HG03196 (cell line): ENCODE measurements around the gene DOCK7.

Experiments
- ATAC-seq: cut with Tn5 transposase; IDR thresholded peaks from one replicate; pipeline ENCODE4 v1.9.1; 2021; ENCODE audit not compliant: unreplicated experiment

Gene DOCK7

DNA sequence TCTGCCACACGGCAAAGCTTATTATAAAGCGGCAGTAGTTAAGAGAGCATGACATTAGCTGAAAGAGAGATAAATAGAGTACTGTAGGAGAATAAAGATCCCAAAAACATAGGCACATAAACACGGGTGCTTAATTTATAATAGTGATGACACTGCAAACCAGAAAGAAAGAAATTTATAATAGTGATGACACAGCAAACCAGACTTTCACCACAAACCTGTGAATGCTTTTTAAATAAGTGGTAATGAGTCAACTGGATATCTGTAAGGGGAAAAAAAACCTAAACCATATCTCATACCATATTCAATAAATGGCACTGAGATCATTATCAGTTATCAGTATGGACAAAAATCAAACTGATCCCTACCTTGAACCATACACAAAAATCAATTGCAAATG, 225.8 kb downstream of the DOCK7 start:
- ATAC-seq, result no peak

DNA sequence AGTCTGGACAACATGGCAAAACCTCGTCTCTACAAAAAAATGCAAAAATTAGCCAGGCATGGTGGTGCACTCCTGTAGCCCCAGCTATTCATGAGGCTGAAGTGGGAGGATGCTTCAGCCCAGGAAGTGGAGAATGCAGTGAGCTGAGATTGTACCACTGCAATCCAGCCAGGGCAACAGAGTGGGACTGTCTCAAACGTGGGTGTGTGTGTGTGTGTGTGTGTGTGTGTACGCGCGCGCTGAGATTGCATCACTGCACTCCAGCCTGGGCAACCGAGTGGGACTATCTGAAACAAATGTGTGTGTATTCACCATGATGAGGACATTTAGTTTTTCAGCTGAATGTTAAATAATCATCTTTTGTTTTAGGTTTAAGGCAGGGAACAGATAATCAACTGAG, 230.2 kb downstream of the DOCK7 start:
- ATAC-seq, result no peak

DNA sequence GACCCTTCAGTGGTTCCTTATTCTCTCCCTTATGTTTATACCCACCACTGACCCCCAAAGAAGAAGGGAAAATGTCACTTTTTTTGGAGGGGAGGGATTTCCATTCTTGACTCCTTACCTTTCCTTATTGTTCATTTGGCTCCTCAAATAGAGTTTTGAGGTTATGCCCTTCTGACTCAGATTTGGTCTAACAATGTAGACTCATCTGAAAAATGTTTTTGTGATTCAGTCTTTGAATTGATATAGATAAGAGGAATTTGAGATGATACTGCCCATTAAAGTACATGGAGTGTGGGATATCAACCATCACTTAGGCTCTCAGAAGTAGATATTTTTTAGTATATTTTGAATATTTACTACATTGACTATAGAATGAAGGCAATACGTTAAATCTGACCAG, 235.2 kb downstream of the DOCK7 start:
- ATAC-seq, result no peak

DNA sequence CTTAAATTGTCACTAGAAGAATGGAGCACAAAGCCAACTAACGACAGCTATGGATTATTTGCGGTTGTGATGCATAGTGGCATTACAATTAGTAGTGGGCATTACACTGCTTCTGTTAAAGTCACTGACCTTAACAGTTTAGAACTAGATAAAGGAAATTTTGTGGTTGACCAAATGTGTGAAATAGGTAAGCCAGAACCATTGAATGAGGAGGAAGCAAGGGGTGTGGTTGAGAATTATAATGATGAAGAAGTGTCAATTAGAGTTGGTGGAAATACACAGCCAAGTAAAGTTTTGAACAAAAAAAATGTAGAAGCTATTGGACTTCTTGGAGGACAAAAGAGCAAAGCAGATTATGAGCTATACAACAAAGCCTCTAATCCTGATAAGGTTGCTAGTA, 237.9 kb downstream of the DOCK7 start:
- no peak for ATAC-seq

DNA sequence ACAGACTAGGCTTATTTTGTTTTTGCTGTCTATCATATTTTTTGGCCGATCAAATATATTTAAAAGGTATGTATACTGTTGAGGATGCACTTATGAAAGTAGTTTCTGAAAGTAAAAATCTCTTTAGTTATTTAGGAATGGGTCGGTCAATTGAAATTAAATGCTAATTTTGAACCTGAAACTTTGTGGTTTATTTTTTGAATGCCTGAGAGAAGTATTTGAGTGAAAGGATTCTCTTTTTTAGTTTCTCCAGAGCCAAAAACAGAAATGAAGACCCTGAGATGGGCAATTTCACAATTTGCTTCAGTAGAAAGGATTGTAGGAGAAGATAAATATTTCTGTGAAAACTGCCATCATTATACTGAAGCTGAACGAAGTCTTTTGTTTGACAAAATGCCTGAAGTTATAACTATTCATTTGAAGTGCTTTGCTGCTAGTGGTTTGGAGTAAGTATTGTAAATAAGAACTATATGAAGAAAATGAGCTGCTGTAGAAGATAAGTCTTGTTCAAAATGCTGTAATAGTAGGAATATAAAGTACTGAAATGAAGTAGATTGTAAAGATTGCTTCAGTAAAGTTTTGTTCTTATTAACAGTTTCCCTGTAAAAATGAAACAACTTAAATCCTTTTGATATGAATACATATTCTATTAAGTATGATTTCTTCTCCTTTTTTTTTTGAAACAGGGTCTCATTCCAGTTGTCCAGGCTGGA, 239.8 kb downstream of the DOCK7 start:
- no peak for ATAC-seq

DNA sequence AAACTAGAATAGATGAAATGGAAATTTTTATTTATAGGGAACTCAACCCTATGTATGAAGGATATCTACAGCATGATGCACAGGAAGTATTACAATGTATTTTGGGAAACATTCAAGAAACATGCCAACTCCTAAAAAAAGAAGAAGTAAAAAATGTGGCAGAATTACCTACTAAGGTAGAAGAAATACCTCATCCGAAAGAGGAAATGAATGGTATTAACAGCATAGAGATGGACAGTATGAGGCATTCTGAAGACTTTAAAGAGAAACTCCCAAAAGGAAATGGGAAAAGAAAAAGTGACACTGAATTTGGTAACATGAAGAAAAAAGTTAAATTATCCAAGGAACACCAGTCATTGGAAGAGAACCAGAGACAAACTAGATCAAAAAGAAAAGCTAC, 243.5 kb downstream of the DOCK7 start:
- no peak for ATAC-seq

DNA sequence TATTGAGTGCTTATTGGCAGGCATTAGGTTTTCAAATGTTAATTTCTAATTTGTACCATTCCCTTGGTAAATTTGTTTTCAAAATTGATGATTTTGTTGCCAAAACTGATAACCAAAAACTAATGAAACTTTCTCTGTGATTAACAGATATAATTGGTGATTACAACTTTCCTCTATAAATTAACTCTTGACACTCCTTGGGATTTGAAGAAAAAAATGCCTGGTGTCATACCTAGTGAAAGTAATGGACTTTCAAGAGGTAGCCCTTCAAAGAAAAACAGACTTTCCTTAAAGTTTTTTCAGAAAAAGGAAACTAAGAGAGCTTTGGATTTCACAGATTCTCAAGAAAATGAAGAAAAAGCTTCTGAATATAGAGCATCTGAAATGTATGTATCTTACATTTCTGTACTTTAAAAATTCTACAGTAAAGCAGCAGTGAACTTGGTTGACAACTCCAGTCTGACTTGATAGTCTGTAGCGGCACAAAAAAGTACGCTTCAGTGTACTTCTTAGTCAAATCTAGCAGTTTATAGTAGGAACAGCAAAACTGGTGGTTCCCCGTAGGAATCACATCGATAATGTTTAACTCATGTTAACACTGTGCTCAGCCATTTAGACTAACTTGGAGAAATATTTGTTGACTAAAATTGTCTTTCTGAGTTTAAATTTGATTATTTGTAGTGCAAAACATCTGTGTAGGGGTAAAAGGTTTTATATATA, 248.4 kb downstream of the DOCK7 start:
- peak; percentile 28 for ATAC-seq

DNA sequence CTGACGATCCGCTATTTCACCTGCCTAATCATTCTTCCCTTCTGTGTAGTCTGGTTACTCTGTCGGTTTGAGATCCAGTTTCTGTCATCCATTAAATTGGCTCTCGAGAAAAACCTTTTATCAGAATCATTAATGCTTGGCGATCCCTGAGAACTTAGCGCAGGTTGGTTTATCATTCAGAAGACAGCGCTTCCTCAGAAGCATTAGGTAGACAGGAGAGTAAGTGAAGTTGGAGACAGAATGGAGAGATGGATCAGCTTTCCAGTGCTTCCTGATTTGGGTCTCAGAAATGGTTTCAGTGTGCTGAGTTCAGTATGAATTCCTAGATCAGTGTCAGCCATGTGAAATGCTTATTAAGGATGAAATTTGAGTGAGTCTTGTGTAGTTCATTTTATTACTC, 250.0 kb downstream of the DOCK7 start:
- ATAC-seq, result no peak

DNA sequence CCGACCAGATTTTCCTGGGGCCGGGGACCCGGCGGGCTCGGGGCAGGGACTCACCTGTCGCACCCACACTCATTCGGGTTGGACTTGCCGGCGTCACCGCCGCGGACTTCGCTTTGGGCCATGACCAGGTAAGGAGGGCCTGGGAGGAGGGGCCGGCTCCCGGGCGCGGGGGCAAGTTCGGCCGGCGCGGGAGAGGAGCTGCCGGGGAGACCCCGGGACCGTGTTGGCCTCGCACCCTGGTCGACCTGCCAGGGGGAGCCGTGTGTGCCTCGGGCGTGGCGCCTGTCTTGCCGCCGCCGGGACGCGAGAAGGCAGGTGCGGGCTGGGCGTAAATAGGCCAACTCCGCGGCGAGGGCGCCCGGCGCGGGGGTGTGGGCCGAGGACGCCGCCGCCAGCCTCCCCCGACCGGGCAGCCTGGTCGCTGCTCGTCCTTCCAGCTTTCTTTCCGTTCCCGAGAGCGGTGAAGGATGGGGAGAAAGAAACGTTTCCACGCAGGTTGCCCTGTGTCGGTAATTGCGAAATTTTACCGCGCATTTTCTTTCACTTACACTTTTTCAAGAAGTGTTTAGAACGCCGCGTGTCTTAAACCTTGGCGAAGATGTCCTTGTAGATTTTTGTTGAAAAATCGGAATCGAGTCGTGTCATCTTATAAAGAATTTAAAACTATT, 250.8 kb downstream of the DOCK7 start:
- ATAC-seq, result peak; percentile 1

DNA sequence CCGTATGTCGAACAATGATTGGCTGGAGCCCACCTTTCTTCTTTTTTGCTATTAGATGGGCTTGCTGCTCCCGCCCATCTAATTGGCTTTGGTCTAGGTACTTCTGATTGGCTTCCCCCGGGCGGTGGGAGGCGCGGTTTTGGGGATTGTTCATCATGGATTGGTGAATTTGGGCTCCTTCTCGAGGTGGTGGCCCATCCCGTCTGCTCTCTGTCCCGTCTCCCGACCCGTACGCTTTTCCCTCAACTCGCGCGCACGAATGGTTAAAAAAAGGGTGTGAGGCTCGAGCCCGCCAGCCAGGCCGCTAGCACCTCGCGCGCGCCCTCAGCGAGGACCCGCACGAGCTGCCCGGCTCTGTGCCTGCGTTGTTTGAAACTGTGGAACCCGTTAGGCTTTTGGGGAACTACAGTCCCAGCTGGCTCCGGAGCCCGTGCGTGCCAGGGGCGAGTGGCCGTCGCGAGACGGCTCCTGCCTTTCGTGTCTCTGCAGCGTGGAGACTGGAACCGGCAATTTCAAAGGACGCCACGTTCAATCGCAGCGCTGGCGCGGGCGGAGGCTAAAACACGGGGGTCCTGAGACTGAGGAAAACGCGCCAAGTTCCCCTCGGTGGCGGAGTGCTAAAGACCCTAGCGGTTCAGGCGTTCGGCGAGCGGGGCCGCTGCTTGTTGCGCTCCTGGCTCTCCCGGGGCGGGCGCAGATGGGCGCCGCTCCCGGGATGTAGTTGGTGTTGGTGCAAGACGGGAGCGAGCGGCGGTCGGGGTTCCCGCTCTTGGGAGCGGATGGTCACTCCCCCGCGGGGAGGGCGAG, 251.5 kb downstream of the DOCK7 start, which contains the start of gene USP1:
TSS of gene USP1 (plus strand) at position 584 of the 807 bp plus-strand sequence. CDS start 2,819 bp downstream, outside the sequence.
- ATAC-seq, result peak; percentile 83

DNA sequence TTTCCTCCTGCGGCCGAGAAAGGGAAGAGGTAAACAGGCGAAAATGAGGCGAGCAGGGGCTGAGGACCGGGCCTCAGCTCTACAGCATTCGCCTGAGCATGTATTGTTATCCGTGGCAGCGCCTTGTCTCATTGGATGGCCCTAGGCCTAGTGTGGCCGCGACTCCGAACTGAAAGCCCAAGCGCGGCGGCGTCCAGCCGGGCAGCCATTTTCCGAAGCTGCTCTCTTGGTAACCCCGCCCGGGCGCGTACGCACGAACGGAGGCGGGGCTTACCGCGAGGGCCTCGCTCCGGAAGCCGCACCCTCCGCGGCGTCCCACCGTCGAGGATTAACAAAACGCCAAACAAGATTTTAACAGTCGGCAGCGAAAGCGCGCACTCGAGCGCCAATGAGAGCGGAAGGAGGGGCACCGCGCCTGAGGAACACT, 252.1 kb downstream of the DOCK7 start:
- ATAC-seq, result peak; percentile 70

DNA sequence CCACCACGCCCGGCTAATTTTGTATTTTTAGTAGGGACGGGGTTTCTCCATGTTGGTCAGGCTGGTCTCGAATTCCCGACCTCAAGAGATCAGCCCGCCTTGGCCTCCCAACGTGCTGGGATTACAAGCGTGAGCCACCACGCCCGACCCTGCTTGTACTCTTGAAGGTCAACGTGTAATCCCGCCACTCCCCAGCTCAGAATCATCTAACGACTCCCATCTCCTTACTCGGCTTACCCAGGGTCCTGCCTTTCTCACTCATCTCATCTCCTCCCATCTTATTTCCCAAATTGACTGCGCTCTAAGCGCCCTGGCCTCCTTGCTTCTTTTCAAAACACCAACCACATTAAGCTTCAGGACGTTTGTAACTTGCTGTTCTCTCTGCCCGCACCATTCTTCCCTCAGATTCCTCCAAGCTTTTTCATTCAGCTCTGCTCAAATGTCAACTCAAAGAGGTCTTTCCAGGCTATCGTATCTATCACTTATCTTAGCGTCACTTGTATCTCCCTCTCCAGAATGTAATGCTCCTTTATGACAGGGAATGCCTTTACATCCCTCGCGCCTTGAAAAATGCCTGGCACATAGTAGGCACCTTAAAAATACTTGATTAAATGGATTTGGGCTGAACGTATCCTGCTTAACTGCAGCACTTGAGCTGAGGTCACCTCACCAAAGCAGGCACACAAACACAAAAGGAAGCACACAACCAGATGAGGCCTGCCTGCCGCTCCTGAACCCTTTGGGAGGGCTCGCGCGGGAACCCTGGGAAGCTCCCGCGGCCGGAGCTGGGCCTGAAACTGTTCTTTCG, 252.8 kb downstream of the DOCK7 start:
- ATAC-seq, result peak; percentile 6

DNA sequence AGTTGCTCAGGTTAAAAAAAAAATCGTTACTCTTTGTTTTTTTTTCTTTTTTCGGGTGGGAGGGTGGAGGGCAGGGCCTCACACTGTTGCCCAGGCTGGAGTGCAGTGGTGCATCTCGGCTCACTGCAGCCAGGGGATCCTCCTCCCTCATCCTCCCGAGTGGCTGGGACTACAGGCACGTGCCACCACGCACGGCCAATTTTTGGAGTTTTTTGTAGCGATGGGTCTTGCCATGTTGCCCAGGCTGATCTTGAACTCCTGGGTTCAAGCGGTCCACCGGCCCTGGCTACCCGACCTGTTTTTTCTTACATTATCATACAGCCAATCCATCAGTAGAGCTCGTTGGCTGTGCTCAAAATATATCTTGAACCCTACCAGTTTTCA, 253.6 kb downstream of the DOCK7 start:
- ATAC-seq, result no peak

DNA sequence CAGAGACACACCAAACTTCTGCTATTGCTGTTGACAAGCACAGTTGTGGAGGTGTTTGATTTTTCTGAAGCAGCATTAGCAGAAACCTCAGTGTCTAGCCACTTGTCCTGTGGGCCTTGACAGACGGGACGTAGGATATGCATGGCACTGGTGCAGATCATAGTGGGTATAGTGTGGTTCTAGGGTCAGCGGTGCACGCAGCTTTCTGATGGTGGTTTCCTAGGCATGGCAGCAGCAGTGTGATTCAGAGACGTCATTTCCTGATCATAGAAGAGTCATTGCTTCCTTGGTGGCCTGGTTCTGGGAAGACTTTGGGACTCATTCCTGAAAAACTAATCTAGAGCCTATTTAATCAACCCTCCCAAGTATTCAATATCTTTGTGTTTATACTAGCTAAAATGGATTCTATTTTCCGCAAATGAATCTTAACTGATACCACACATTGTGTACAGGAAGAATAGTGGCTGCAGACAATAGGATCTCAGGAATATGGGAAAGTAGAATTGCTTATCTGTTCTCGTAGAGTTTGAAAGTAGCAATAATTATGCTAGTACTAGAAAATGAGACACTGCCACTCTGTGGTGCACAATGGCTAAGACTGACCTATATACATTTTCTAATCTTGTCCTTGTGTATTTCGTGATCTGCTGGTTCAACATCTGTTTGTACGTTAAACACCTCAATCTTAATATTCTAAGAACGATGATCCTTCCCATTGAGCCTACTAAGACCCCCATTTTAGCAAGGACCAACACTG, 254.1 kb downstream of the DOCK7 start:
- ATAC-seq, result no peak

DNA sequence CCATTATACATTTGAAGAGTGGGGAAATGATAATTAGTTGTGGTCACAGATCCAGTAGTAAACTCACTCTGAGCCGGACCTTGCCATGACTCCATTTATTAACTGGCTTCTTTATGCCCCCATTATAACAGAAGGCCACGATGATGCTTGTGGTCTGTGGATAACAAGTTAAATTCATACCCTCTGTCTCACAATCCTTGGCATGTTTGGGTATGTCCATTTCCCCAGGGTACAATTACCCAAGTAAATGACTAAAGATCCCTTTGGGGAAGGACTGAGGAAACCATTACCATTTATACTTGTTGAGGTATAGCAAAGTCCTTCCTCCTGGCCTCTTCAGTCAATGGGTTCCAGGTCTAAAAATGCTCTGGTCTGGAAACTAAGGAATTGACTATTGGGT, 258.6 kb downstream of the DOCK7 start:
- ATAC-seq, result no peak

DNA sequence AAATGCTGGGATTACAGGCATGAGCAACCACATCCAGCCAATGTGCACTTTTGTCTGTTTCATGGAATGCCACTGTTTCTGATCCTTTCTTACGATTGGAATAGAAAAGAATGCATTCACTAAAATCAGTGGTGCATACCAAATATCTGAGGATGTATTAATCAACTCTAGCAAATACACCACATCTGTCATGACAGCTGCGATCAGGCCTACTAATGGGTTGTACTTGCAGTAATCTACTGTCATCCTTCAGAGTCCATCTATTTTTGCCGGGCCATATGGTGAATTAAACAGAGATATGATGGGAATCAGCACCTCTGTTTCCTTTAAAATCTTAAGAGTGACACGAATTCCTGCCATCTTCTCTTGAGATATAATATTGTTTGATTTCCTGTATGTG, 259.8 kb downstream of the DOCK7 start:
- no peak for ATAC-seq

DNA sequence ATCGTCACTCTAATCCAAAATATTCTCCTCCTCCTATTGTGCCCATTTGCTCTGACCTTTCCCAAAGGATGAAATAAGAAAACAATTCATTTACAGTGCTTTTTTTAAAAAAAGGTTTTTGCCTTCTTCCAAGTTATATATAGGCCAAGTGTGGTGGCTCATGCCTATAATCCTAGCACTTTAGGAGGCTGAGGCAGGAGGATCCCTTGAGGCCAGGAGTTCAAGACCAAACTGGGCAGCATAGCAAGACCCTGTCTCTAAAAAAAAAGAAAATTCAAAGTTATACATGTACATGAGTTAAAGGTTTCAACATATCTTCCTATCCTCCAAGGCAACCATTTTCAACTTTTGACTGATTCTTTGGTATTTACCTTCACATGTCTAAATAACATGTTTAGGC, 261.4 kb downstream of the DOCK7 start:
- ATAC-seq, result no peak

DNA sequence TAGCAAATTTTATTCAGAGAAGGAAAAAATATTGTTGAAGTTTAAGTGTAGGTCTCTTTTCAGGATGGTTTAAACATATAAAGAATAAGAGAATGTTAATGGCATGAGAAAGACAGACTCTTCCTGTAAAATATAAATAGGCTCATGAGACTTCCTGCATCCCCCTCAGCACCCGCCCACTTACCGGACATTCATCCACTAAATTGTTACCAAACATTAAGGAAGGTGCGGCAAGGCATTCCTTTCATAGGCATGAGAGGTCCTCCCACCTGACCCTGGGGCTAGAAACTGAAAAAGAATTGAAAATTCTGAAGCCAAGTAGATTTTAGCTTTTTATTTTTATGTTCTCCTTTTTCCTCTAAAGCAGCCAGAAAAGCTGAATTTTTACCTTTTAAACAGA, 261.9 kb downstream of the DOCK7 start:
- no peak for ATAC-seq

DNA sequence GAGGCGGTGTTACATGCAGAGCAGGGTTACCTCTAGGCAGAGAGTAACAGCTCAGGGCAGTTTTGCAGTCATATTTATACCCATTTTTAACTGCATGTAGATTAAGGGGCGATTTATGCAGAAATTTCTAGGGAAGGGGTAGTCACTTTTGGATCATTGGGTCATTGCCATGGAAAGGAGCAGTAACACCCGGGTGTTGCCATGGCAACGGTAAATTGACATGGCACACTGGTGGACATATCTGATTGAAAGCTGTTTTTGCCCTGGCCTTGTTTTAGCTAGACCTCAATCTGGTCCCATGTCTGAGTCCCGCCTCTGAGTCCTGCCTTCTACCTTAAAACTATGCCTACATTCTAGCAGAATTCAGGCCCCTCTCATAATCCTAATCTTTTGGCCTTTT, 263.1 kb downstream of the DOCK7 start:
- no peak for ATAC-seq

DNA sequence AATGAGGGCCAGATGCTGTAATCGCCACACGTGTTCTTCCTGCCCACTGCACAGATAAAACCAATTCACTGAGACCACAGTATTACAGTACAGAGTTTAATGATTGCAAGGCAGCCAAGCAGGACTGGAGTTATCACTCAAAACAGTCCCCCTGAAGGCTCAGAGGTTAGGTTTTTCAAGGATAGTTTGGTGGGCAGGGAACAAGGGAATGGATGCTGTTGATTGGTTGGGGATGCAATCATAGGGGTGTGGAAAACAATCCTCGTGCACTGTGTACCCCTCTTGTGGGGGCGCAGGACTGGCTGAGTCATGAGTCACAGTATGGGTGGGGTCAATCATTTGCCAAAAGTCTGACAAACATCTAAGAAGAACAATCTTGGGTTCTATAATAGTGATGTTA, 263.8 kb downstream of the DOCK7 start:
- ATAC-seq, result no peak
